ENCODE measurements around the gene NKX2-2. TPM values are rescaled to one million over a fixed set of nuclear protein-coding genes. Genes with fewer than 3 reads are reported as not detected.

The NKX2-2 gene
- total and polyA plus RNA-seq, 2 of the 8 experiments (the other 6 are each of a cell fraction or from before 2014, with no cell fraction given): not detected

- peak; percentile 77 to 85 for TF ChIP-seq RAD21 (IDR thresholded peaks at IDR 0.05 in 1 of 2, conservative IDR thresholded peaks at IDR 0.05 in 1 of 2; ENCODE audit: low read depth in 2 of 2, low read length in 2 of 2)
- TF ChIP-seq TEAD4 (IDR thresholded peaks at IDR 0.05; ENCODE audit: low read depth, low read length): no peak
- TF ChIP-seq CBX8 (IDR thresholded peaks at IDR 0.05; ENCODE audit: borderline replicate concordance, low read depth, low read length): no peak
- TF ChIP-seq CTCF (IDR thresholded peaks at IDR 0.05; ENCODE audit: control extremely low read depth in 1 of 3, insufficient read depth in 1 of 3, low read depth in 1 of 3, low read length in 3 of 3): peak; percentile 59 to 75 (median 72)
- TF ChIP-seq, protein P1, sequence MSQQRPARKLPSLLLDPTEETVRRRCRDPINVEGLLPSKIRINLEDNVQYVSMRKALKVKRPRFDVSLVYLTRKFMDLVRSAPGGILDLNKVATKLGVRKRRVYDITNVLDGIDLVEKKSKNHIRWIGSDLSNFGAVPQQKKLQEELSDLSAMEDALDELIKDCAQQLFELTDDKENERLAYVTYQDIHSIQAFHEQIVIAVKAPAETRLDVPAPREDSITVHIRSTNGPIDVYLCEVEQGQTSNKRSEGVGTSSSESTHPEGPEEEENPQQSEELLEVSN (IDR thresholded peaks at IDR 0.05): 0 out of 2 replicates have a peak, but pooled peaks have one; percentile 28
- 0 out of 4 replicates have a peak, but pooled peaks of 1 of the 2 experiments have one; percentile 36 for TF ChIP-seq SIN3A (conservative IDR thresholded peaks at IDR 0.05 in 1 of 2, IDR thresholded peaks at IDR 0.05 in 1 of 2; ENCODE audit: low read depth in 1 of 2, low read length in 2 of 2)
- TF ChIP-seq, protein P2, sequence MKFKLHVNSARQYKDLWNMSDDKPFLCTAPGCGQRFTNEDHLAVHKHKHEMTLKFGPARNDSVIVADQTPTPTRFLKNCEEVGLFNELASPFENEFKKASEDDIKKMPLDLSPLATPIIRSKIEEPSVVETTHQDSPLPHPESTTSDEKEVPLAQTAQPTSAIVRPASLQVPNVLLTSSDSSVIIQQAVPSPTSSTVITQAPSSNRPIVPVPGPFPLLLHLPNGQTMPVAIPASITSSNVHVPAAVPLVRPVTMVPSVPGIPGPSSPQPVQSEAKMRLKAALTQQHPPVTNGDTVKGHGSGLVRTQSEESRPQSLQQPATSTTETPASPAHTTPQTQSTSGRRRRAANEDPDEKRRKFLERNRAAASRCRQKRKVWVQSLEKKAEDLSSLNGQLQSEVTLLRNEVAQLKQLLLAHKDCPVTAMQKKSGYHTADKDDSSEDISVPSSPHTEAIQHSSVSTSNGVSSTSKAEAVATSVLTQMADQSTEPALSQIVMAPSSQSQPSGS (IDR thresholded peaks at IDR 0.05; ENCODE audit: low read length): no peak
Measured at GRCh38 chr20:21520702-21521595, 7.1 kb upstream of the NKX2-2 start (continued).
